ENCODE results near the gene SERPINB11. TPM values are rescaled to one million over a fixed set of nuclear protein-coding genes. Genes with fewer than 3 reads are reported as not detected.

Gene SERPINB11
- polyA plus RNA-seq, 1 of the 3 experiments (the other 2 are of a cell fraction) = not detected

DNA sequence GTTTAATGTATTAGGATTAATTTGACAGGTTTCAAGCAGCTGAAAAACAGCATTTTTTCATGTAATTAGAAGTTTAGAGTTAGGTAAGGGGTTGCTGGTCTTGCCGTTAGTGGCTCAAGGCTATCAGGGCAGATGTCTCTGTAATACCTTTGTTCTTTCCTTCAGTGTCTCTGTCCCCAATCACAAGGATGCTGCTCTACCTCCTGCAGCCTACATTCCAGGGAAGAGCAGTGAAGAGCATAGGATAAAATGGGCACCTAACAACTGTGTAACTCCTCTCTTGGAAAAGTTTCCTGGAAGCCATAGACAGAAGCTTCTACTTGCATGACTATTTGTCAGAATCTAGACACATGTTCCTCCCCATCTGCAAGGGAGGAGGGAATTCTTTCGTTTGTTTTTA, 63.1 kb downstream of the SERPINB11 start:
- Histone ChIP-seq H2AFZ (ENCODE audit: low read depth) (peak overlapping the region; percentile 17; the same call in 1 of the 2 replicates), H3K4me3 (ENCODE audit: low read depth in 2 of 2, low read length in 1 of 2) (no peak overlapping the region), H3K36me3 (replicated peaks in 1 of 2; ENCODE audit: control insufficient read depth in 1 of 2, insufficient read depth in 2 of 2, low read length in 1 of 2) (no peaks in the 10 kb centered on the region), H4K20me1 (ENCODE audit: insufficient read depth) (no peaks in the 10 kb centered on the region), H3K9ac (no peak overlapping the region), H3K4me2 (no peak overlapping the region), H3K79me2 (ENCODE audit: insufficient read depth) (no peaks in the 10 kb centered on the region), H3K27ac (ENCODE audit: low read depth in 2 of 2, low read length in 1 of 2) (no peak overlapping the region), H3K9me3 (no peaks in the 10 kb centered on the region), H3K9me2 (no peaks in the 10 kb centered on the region), H3K27me3 (ENCODE audit: insufficient read depth) (no peaks in the 10 kb centered on the region), H3F3A (replicated peaks; ENCODE audit: insufficient read depth) (no peaks in the 10 kb centered on the region), H3K4me1 (ENCODE audit: control insufficient read depth in 1 of 2, insufficient read depth in 2 of 2, low read depth in 1 of 2, low read length in 1 of 2) (0 out of 4 replicates have a peak, but pooled peaks cover 0 to 4% of the 10 kb centered on the region in 2 experiments)
- WGBS (ENCODE audit: low lambda C conversion rate) = 34% methylated on average over 2 of the region's 2 CpGs
- ChIA-PET CTCF (interaction anchor here (0.7 kb wide), 1 partner anchor 187 kb away, joined by 3 read pairs; no protein-coding TSS in a partner anchor), POLR2A (no interaction called here)
- no peak for DNase-seq
- TF ChIP-seq MEF2A (IDR thresholded peaks at IDR 0.05; ENCODE audit: borderline replicate concordance, low read depth) (no peak), RXRA (IDR thresholded peaks at IDR 0.05; ENCODE audit: borderline replicate concordance, low read depth) (no peak), YY1 (IDR thresholded peaks at IDR 0.05; ENCODE audit: low read depth) (no peak), FOSL2 (IDR thresholded peaks at IDR 0.05; ENCODE audit: borderline replicate concordance, low read depth) (no peak), TCF12 (IDR thresholded peaks at IDR 0.05) (no peak), FOXM1 (IDR thresholded peaks at IDR 0.05; ENCODE audit: low read depth) (no peak), JUND (IDR thresholded peaks at IDR 0.05) (no peak), NRF1 (IDR thresholded peaks at IDR 0.05; ENCODE audit: low read depth, low read length) (no peak), NFIC (IDR thresholded peaks at IDR 0.05; ENCODE audit: borderline replicate concordance) (no peak), CTCF (IDR thresholded peaks at IDR 0.05) (no peak), RFX5 (IDR thresholded peaks at IDR 0.05; ENCODE audit: low read length) (no peak)
- TF ChIP-seq, protein P1, sequence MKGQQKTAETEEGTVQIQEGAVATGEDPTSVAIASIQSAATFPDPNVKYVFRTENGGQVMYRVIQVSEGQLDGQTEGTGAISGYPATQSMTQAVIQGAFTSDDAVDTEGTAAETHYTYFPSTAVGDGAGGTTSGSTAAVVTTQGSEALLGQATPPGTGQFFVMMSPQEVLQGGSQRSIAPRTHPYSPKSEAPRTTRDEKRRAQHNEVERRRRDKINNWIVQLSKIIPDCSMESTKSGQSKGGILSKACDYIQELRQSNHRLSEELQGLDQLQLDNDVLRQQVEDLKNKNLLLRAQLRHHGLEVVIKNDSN (IDR thresholded peaks at IDR 0.05; ENCODE audit: borderline replicate concordance, low read depth) = no peak

Other genes with a start within 250 kb of the SERPINB11 start
- gene SERPINB5, start 226.0 kb upstream of the SERPINB11 start, polyA plus RNA-seq (2012; rRNA removed) = not detected in 2 replicates
- gene SERPINB12, start 160.6 kb upstream of the SERPINB11 start, polyA plus RNA-seq (2012; rRNA removed) = not detected in 2 replicates
- not detected in 2 replicates for gene SERPINB13, start 115.6 kb upstream of the SERPINB11 start, polyA plus RNA-seq (2012; rRNA removed)
- 0.06 TPM in 1 of 2 replicates, not detected in the other for gene SERPINB4, start 58.7 kb upstream of the SERPINB11 start, polyA plus RNA-seq (2012; rRNA removed)
- 0.07 TPM in 1 of 2 replicates, not detected in the other for gene SERPINB3, start 41.1 kb upstream of the SERPINB11 start, polyA plus RNA-seq (2012; rRNA removed)
- 99.5 and 170 TPM in 2 replicates for gene SERPINB7, start 72.5 kb downstream of the SERPINB11 start, polyA plus RNA-seq (2012; rRNA removed)
- 5.9 and 9.8 TPM in 2 replicates for gene SERPINB2, start 184.7 kb downstream of the SERPINB11 start, polyA plus RNA-seq (2012; rRNA removed)
- gene SERPINB10, start 205.0 kb downstream of the SERPINB11 start, polyA plus RNA-seq (2012; rRNA removed) = 0.10 and 0.15 TPM in 2 replicates
- gene HMSD, start 246.3 kb downstream of the SERPINB11 start, polyA plus RNA-seq (2012; rRNA removed) = not detected in 2 replicates

Data from SK-N-SH (cell line).